HEK293 (cell line): ENCODE measurements around the gene TREX2.

Experiments used
- BCL11A ChIP-seq: fragments of 450-650 bp; formaldehyde crosslinking; IDR thresholded peaks from 2 replicates; pipeline ENCODE4 v1.5.1; 2016; ENCODE audit warnings: low read depth, missing biosample characterization, missing genetic modification characterization
- ZNF544 ChIP-seq: fragments of 450-650 bp; formaldehyde crosslinking; IDR thresholded peaks from 2 replicates; pipeline ENCODE4 v1.5.0; 2017; ENCODE audit warnings: missing biosample characterization, missing genetic modification characterization
- ZNF677 ChIP-seq: fragments of 450-650 bp; IDR thresholded peaks from 2 replicates; pipeline ENCODE4 v1.5.0; 2018; ENCODE audit warnings: missing biosample characterization, mild to moderate bottlenecking, missing genetic modification characterization, moderate library complexity

GRCh38 chrX:153450949-153451277 lies 5.1 kb upstream of the TREX2 start:
- no peak for TF ChIP-seq ZNF544
- TF ChIP-seq ZNF677 (tag by site-specific recombination) = no peak
- no peak for TF ChIP-seq BCL11A (tag by site-specific recombination)
